SK-N-SH treated with all-trans-retinoic acid at 6 μM for 48 hours (cell line): ENCODE results near the gene MIPEP.

Experiments
- ATAC-seq: fragments of 200-7000 bp; cut with Tn5 transposase; 3 replicates; pipeline ENCODE4 v1.9.1; 2020; ENCODE audit warnings: mild to moderate bottlenecking, moderate library complexity
- ARNTL ChIP-seq: fragments of 450-650 bp; formaldehyde crosslinking; IDR thresholded peaks from 2 replicates; pipeline ENCODE4 v1.5.0; 2020; ENCODE audit warnings: low read depth, mild to moderate bottlenecking, moderate library complexity, borderline replicate concordance
- BACH2 ChIP-seq: fragments of 250-450 bp; sonication (Bioruptor Pico); IDR thresholded peaks from 2 replicates; pipeline ENCODE4 v1.9.0; 2021; ENCODE audit warnings: mild to moderate bottlenecking, borderline replicate concordance
- CSDC2 ChIP-seq: fragments of 250-450 bp; sonication (Bioruptor Pico); IDR thresholded peaks from 2 replicates; pipeline ENCODE4 v1.5.0; 2020; ENCODE audit warnings: mild to moderate bottlenecking, moderate library complexity
- GLIS3 ChIP-seq: fragments of 250-450 bp; sonication (Bioruptor Pico); IDR thresholded peaks from 2 replicates; pipeline ENCODE4 v1.5.0; 2020; ENCODE audit warnings: mild to moderate bottlenecking, moderate library complexity
- ISL1 ChIP-seq: fragments of 250-450 bp; sonication (Bioruptor Pico); IDR thresholded peaks from 2 replicates; pipeline ENCODE4 v2.1.2; 2022; ENCODE audit warnings: mild to moderate bottlenecking, moderate library complexity
- OSR1 ChIP-seq: fragments of 250-450 bp; sonication (Bioruptor Pico); IDR thresholded peaks from 2 replicates; pipeline ENCODE4 v1.8.0; 2022; ENCODE audit warnings: moderate library complexity, mild to moderate bottlenecking, inconsistent platforms
- PATZ1 ChIP-seq: fragments of 250-450 bp; sonication (Bioruptor Pico); IDR thresholded peaks from 2 replicates; pipeline ENCODE4 v1.8.0; 2020; ENCODE audit warnings: mild to moderate bottlenecking, moderate library complexity, borderline replicate concordance
- PPARA ChIP-seq: fragments of 250-450 bp; sonication (Bioruptor Pico); IDR thresholded peaks from 2 replicates; pipeline ENCODE4 v1.5.0; 2020; ENCODE audit warnings: mild to moderate bottlenecking, borderline replicate concordance
- SNAI2 ChIP-seq: fragments of 250-450 bp; sonication (Bioruptor Pico); IDR thresholded peaks from 2 replicates; pipeline ENCODE4 v1.5.0; 2020; ENCODE audit warnings: mild to moderate bottlenecking, moderate library complexity
- TCF4 ChIP-seq: fragments of 250-450 bp; sonication (Bioruptor Pico); IDR thresholded peaks from 2 replicates; pipeline ENCODE4 v1.8.0; 2021; ENCODE audit warnings: mild to moderate bottlenecking, moderate library complexity, borderline replicate concordance
- TOX ChIP-seq: fragments of 250-450 bp; sonication (Bioruptor Pico); IDR thresholded peaks from 2 replicates; pipeline ENCODE4 v1.8.0; 2021; ENCODE audit warnings: mild to moderate bottlenecking, moderate library complexity, borderline replicate concordance
- TSHZ2 ChIP-seq: fragments of 250-450 bp; sonication (Bioruptor Pico); IDR thresholded peaks from 2 replicates; pipeline ENCODE4 v1.5.0; 2020; ENCODE audit warnings: mild to moderate bottlenecking, moderate library complexity
- ZC3H10 ChIP-seq: fragments of 250-450 bp; sonication (Bioruptor Pico); IDR thresholded peaks from 2 replicates; pipeline ENCODE4 v1.5.1; 2021; ENCODE audit warnings: mild to moderate bottlenecking, moderate library complexity
- ZFP3 ChIP-seq: fragments of 250-450 bp; sonication (Bioruptor Pico); IDR thresholded peaks from 2 replicates; pipeline ENCODE4 v1.5.0; 2020; ENCODE audit warnings: mild to moderate bottlenecking, moderate library complexity
- ZFP30 ChIP-seq: fragments of 450-650 bp; formaldehyde crosslinking; IDR thresholded peaks from 2 replicates; pipeline ENCODE4 v1.5.0; 2022; ENCODE audit warnings: mild to moderate bottlenecking, moderate library complexity
- ZNF565 ChIP-seq: fragments of 450-650 bp; formaldehyde crosslinking; conservative IDR thresholded peaks from 2 replicates; pipeline ENCODE4 v1.5.0; 2020; ENCODE audit warnings: low read depth, mild to moderate bottlenecking, moderate library complexity
- ZNF70 ChIP-seq: fragments of 450-650 bp; formaldehyde crosslinking; IDR thresholded peaks from 2 replicates; pipeline ENCODE4 v1.5.0; 2020; ENCODE audit warnings: mild to moderate bottlenecking, moderate library complexity
- ZNF8 ChIP-seq: fragments of 450-650 bp; formaldehyde crosslinking; IDR thresholded peaks from 2 replicates; pipeline ENCODE4 v1.5.0; 2020; ENCODE audit warnings: mild to moderate bottlenecking, moderate library complexity
- TF ChIP-seq, protein P1 (sequence below): fragments of 250-450 bp; sonication (Bioruptor Pico); IDR thresholded peaks from 2 replicates; pipeline ENCODE4 v1.5.1; 2021; ENCODE audit warnings: mild to moderate bottlenecking, moderate library complexity
- TF ChIP-seq, protein P2 (sequence below): fragments of 250-450 bp; sonication (Bioruptor Pico); IDR thresholded peaks from 2 replicates; pipeline ENCODE4 v1.5.1; 2020; ENCODE audit warnings: low read depth, mild to moderate bottlenecking, moderate library complexity
- TF ChIP-seq, protein P3 (sequence below): fragments of 250-450 bp; sonication (Bioruptor Pico); IDR thresholded peaks from 2 replicates; pipeline ENCODE4 v1.8.0; 2021; ENCODE audit warnings: low read depth, mild to moderate bottlenecking, moderate library complexity, borderline replicate concordance

The MIPEP gene

GRCh38 chr13:23813635-23814034 is 75.6 kb downstream of the MIPEP start:
- no peak for ATAC-seq
- no peak for TF ChIP-seq ZNF565 (CRISPR knock-in tag)
- TF ChIP-seq TSHZ2 (CRISPR knock-in tag) = no peak
- TF ChIP-seq TCF4 = peak; percentile 86
- no peak for TF ChIP-seq ZFP3 (CRISPR knock-in tag)
- TF ChIP-seq, protein P1, sequence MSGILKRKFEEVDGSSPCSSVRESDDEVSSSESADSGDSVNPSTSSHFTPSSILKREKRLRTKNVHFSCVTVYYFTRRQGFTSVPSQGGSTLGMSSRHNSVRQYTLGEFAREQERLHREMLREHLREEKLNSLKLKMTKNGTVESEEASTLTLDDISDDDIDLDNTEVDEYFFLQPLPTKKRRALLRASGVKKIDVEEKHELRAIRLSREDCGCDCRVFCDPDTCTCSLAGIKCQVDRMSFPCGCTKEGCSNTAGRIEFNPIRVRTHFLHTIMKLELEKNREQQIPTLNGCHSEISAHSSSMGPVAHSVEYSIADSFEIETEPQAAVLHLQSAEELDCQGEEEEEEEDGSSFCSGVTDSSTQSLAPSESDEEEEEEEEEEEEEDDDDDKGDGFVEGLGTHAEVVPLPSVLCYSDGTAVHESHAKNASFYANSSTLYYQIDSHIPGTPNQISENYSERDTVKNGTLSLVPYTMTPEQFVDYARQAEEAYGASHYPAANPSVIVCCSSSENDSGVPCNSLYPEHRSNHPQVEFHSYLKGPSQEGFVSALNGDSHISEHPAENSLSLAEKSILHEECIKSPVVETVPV (CRISPR knock-in tag) = no peak

- TF ChIP-seq PATZ1 (CRISPR knock-in tag) (no peak), ZNF70 (CRISPR knock-in tag) (no peak), ZC3H10 (CRISPR knock-in tag) (no peak), ZNF8 (CRISPR knock-in tag) (no peak), TCF4 (no peak), TOX (CRISPR knock-in tag) (no peak), GLIS3 (CRISPR knock-in tag) (no peak), ISL1 (CRISPR knock-in tag) (no peak), SNAI2 (CRISPR knock-in tag) (no peak), TSHZ2 (CRISPR knock-in tag) (no peak), PPARA (CRISPR knock-in tag) (no peak), CSDC2 (CRISPR knock-in tag) (no peak), ZFP30 (no peak), OSR1 (CRISPR knock-in tag) (no peak), ZNF565 (CRISPR knock-in tag) (no peak), ARNTL (CRISPR knock-in tag) (no peak), BACH2 (CRISPR knock-in tag) (no peak)
- TF ChIP-seq, protein P2, sequence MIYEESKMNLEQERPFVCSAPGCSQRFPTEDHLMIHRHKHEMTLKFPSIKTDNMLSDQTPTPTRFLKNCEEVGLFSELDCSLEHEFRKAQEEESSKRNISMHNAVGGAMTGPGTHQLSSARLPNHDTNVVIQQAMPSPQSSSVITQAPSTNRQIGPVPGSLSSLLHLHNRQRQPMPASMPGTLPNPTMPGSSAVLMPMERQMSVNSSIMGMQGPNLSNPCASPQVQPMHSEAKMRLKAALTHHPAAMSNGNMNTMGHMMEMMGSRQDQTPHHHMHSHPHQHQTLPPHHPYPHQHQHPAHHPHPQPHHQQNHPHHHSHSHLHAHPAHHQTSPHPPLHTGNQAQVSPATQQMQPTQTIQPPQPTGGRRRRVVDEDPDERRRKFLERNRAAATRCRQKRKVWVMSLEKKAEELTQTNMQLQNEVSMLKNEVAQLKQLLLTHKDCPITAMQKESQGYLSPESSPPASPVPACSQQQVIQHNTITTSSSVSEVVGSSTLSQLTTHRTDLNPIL (CRISPR knock-in tag) = no peak
- TF ChIP-seq, protein P1 (CRISPR knock-in tag) = no peak
- TF ChIP-seq, protein P3, sequence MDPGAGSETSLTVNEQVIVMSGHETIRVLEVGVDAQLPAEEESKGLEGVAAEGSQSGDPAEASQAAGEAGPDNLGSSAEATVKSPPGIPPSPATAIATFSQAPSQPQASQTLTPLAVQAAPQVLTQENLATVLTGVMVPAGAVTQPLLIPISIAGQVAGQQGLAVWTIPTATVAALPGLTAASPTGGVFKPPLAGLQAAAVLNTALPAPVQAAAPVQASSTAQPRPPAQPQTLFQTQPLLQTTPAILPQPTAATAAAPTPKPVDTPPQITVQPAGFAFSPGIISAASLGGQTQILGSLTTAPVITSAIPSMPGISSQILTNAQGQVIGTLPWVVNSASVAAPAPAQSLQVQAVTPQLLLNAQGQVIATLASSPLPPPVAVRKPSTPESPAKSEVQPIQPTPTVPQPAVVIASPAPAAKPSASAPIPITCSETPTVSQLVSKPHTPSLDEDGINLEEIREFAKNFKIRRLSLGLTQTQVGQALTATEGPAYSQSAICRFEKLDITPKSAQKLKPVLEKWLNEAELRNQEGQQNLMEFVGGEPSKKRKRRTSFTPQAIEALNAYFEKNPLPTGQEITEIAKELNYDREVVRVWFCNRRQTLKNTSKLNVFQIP (CRISPR knock-in tag) = no peak
- ATAC-seq = no peak
Measured at GRCh38 chr13:23811366-23812062, 77.7 kb downstream of the MIPEP start.
